HCT116 (cell line): Measurements from ENCODE around the gene GTF3C4. TPM values are rescaled to one million over a fixed set of nuclear protein-coding genes. Genes with fewer than 3 reads are reported as not detected.

Experiments
- ATAC-seq: fragments of 200-7000 bp; cut with Tn5 transposase; 2 replicates; pipeline ENCODE4 v1.9.1; 2020; ENCODE audit warnings: mild to moderate bottlenecking, moderate library complexity
- BruUV-seq: library from RNA; stranded (reverse); fragments of 400-500 nt; replicated peaks from 2 replicates; lab custom pipeline; 2021; lab: Mats Ljungman, UMichigan
- CTCF ChIA-PET: fragments of 300-600 bp; sonication (Branson Sonifier 250); formaldehyde crosslinking; loops from one replicate; lab custom pipeline; 2021; ENCODE audit warnings: antibody characterized with exemption; lab: Charles Lee
- POLR2A ChIA-PET: fragments of 300-600, 350-600 bp; sonication (Branson Sonifier 250); formaldehyde crosslinking; loops from one replicate; lab custom pipeline; 2021; ENCODE audit warnings: antibody characterized with exemption; lab: Charles Lee
- RAD21 ChIA-PET, 2 experiments: fragments of 300-600 bp; sonication (Branson Sonifier 250); formaldehyde crosslinking; loops; one replicate each; lab custom pipeline; 2023; ENCODE audit warnings: low total read pairs in 2 of 2; ENCODE audit not compliant: uncharacterized antibody in 2 of 2, unreplicated experiment in 2 of 2, low non-redundant PET in 1 of 2; lab: Charles Lee
- DNase-seq: peaks from one replicate; pipeline ENCODE4 v3.0.0-alpha.2; 2010; ENCODE audit warnings: low read depth, low spot score
- H2AFZ ChIP-seq: fragments of 200-600 bp; shearing (Covaris generic), sonication (generic); 2 replicates; pipeline ENCODE4 v1.6.1; 2017; ENCODE audit warnings: low read depth, mixed run types, mixed read lengths, antibody characterized with exemption, low read length; ENCODE audit not compliant: poor library complexity, severe bottlenecking
- H3K27ac ChIP-seq: 2 replicates; pipeline ENCODE4 v1.5.1; 2012; ENCODE audit warnings: low read depth, low read length
- H3K27me3 ChIP-seq: fragments of 200-600 bp; sonication (generic); 2 replicates; pipeline ENCODE4 v1.6.1; 2016; ENCODE audit warnings: mixed run types, low read length, mixed read lengths; ENCODE audit not compliant: insufficient read depth
- H3K36me3 ChIP-seq, 2 experiments: fragments of 200-500 bp in 1 of 2; fragments of 200-600 bp in 1 of 2; sonication (Bioruptor generic) in 1 of 2; sonication (generic) in 1 of 2; 2 replicates each; pipeline versions ENCODE4 v1.5.1 to v1.6.1; 2014 to 2016; ENCODE audit warnings: low read length in 2 of 2, inconsistent platforms in 1 of 2, mixed read lengths in 1 of 2, mixed run types in 1 of 2; ENCODE audit not compliant: insufficient read depth in 2 of 2, control insufficient read depth in 1 of 2
- H3K4me1 ChIP-seq, 2 experiments: fragments of 200-600 bp in 1 of 2; sonication (generic) in 1 of 2; 2 replicates each; pipeline versions ENCODE4 v1.5.1 to v1.6.1; 2012 to 2017; ENCODE audit warnings: low read length in 2 of 2, inconsistent platforms in 1 of 2, mild to moderate bottlenecking in 1 of 2, mixed read lengths in 1 of 2, mixed run types in 1 of 2, moderate library complexity in 1 of 2; ENCODE audit not compliant: insufficient read depth in 2 of 2, control insufficient read depth in 1 of 2
- H3K4me2 ChIP-seq: fragments of 200-600 bp; sonication (generic); 2 replicates; pipeline ENCODE4 v1.6.1; 2017; ENCODE audit warnings: mixed run types, low read length, mixed read lengths
- H3K4me3 ChIP-seq, 2 experiments: fragments of 200-600 bp in 1 of 2; sonication (generic) in 1 of 2; replicated peaks in 1 of 2; 2 replicates each; pipeline ENCODE4 v1.5.1; 2011 to 2016; ENCODE audit warnings: low read length in 2 of 2, control low read depth in 1 of 2, low read depth in 1 of 2, mild to moderate bottlenecking in 1 of 2, mixed read lengths in 1 of 2, mixed run types in 1 of 2
- H3K79me2 ChIP-seq: fragments of 200-600 bp; sonication (generic); 2 replicates; pipeline ENCODE4 v1.6.1; 2017; ENCODE audit warnings: mild to moderate bottlenecking, mixed run types, low read length, moderate library complexity, mixed read lengths; ENCODE audit not compliant: insufficient read depth
- H3K9ac ChIP-seq: fragments of 200-600 bp; sonication (generic); 2 replicates; pipeline ENCODE4 v1.6.1; 2016; ENCODE audit warnings: low read length, mixed read lengths
- H3K9me2 ChIP-seq: fragments of 200-600 bp; sonication (generic), shearing (Covaris generic); 2 replicates; pipeline ENCODE4 v1.6.1; 2017; ENCODE audit warnings: mixed run types, mild to moderate bottlenecking, moderate library complexity; ENCODE audit not compliant: insufficient read depth
- H3K9me3 ChIP-seq, 2 experiments: fragments of 200-500 bp in 1 of 2; fragments of 200-600 bp in 1 of 2; sonication (Bioruptor generic) in 1 of 2; sonication (generic) in 1 of 2; 2 replicates each; pipeline ENCODE4 v1.6.1; 2014 to 2017; ENCODE audit warnings: low read length in 2 of 2, mixed read lengths in 2 of 2, inconsistent platforms in 1 of 2, low read depth in 1 of 2, mild to moderate bottlenecking in 1 of 2, mixed run types in 1 of 2, moderate library complexity in 1 of 2; ENCODE audit not compliant: control insufficient read depth in 1 of 2, insufficient read depth in 1 of 2
- H4K20me1 ChIP-seq: fragments of 200-600 bp; sonication (generic), shearing (Covaris generic); 2 replicates; pipeline ENCODE4 v1.6.1; 2017; ENCODE audit warnings: mixed run types, mild to moderate bottlenecking, moderate library complexity; ENCODE audit not compliant: insufficient read depth
- CBX3 ChIP-seq: IDR thresholded peaks from 2 replicates; pipeline ENCODE4 v1.6.1; 2012; ENCODE audit warnings: low read depth
- EZH2phosphoT487 ChIP-seq: fragments of 200-600 bp; IDR thresholded peaks from 2 replicates; pipeline ENCODE4 v1.6.1; 2018; ENCODE audit warnings: antibody characterized with exemption, borderline replicate concordance
- REST ChIP-seq: IDR thresholded peaks from 2 replicates; pipeline ENCODE4 v1.6.1; 2012; ENCODE audit warnings: low read depth
- YY1 ChIP-seq: IDR thresholded peaks from 2 replicates; pipeline ENCODE4 v1.6.1; 2011; ENCODE audit warnings: low read length, low read depth, moderate library complexity, mild to moderate bottlenecking; ENCODE audit not compliant: insufficient replicate concordance; ENCODE audit errors: extremely low read depth
- ZNF274 ChIP-seq: fragments of 200-500 bp; sonication (Bioruptor generic); IDR thresholded peaks from 2 replicates; pipeline ENCODE4 v1.6.1; 2014; ENCODE audit warnings: mild to moderate bottlenecking, low read depth, low read length, inconsistent platforms
- intact Hi-C: fragments of 100-400 bp; cut with micrococcal nuclease; formaldehyde crosslinking; loops from 2 replicates; pipeline ENCODE4 v1.10.0; 2022
- total RNA-seq: library from RNA; stranded (reverse); gene quantifications from one replicate; pipeline ENCODE4 v1.2.1, GENCODE V29; 2021; ENCODE audit not compliant: unreplicated experiment
- TF ChIP-seq, protein P1 (sequence below): IDR thresholded peaks from 2 replicates; pipeline ENCODE4 v1.6.1; 2012
- TF ChIP-seq, protein P2 (sequence below), 3 experiments: fragments of 200-600 bp in 1 of 3; sonication (generic) in 1 of 3; IDR thresholded peaks in 2 of 3; conservative IDR thresholded peaks in 1 of 3; 2 replicates each; pipeline ENCODE4 v1.5.1; 2012 to 2017; ENCODE audit warnings: low read depth in 2 of 3, low read length in 2 of 3, antibody characterized with exemption in 1 of 3, borderline replicate concordance in 1 of 3, control low read depth in 1 of 3, mild to moderate bottlenecking in 1 of 3, mixed read lengths in 1 of 3, mixed run types in 1 of 3, moderate library complexity in 1 of 3; ENCODE audit not compliant: insufficient read depth in 1 of 3

The GTF3C4 gene
- total RNA-seq, 1 experiment from 2014 or later, result 26.4 TPM

- Histone ChIP-seq H3K9me2 (no peaks in the 10 kb centered on the region), H3K27me3 (no peaks in the 10 kb centered on the region), H3K27ac (no peak overlapping the region), H3K4me1 (no peaks in the 10 kb centered on the region), H3K4me3 (no peak overlapping the region), H3K9me3 (no peaks in the 10 kb centered on the region; a peak in 1 of 4 replicates), H3K4me2 (no peak overlapping the region), H4K20me1 (peaks cover 3% of the 10 kb centered on the region), H2AFZ (no peak overlapping the region), H3K36me3 (peaks cover 45 to 63% of the 10 kb centered on the region in 2 experiments; a peak in 3 of 4 replicates), H3K9ac (no peak overlapping the region), H3K79me2 (peaks cover 36% of the 10 kb centered on the region)
- intact Hi-C loops, result no loop called here
- CTCF ChIA-PET, result no interaction called here
- TF ChIP-seq REST (no peak), EZH2phosphoT487 (no peak), ZNF274 (no peak), CBX3 (no peak)
- TF ChIP-seq, protein P1, sequence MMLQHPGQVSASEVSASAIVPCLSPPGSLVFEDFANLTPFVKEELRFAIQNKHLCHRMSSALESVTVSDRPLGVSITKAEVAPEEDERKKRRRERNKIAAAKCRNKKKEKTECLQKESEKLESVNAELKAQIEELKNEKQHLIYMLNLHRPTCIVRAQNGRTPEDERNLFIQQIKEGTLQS, result no peak
- RAD21 ChIA-PET, result no interaction called here
- no peak for DNase-seq
- BruUV-seq, result no TSS peak
- no peak for ATAC-seq
- POLR2A ChIA-PET, result no interaction called here
These were observed 20.4 kb downstream of the GTF3C4 start for GRCh38 chr9:132690696-132691095.

DNA sequence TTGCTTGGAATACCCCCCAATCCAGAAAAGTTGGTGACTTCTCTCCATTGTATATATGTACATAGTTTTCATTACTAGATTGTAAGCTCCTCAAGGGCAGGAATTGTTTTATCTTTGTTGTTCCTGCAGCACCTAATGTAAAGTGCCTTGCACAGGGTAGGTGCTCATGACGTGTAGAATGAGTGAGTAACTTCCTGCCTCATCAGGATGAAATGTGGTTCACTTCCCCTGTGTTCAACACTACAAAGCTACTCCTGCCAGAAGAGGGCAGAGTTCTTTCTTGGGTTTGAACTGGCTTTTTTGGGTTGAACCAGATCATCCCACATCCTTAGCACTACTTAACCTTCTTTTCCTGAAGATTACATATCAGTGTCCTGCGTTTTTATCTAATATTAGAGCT lies 23.9 kb downstream of the GTF3C4 start:
- Histone ChIP-seq H3K9me2 (no peaks in the 10 kb centered on the region), H3K27me3 (no peaks in the 10 kb centered on the region), H3K4me3 (no peak overlapping the region), H3K9me3 (peaks cover 10 to 21% of the 10 kb centered on the region in 2 experiments; a peak in 3 of 4 replicates), H3K79me2 (peaks cover 5% of the 10 kb centered on the region; the same call in 1 of the 2 replicates)
- no peak for ATAC-seq
- DNase-seq, result no peak
- intact Hi-C loops, result no loop called here
- no peak for TF ChIP-seq YY1
- TF ChIP-seq, protein P2, sequence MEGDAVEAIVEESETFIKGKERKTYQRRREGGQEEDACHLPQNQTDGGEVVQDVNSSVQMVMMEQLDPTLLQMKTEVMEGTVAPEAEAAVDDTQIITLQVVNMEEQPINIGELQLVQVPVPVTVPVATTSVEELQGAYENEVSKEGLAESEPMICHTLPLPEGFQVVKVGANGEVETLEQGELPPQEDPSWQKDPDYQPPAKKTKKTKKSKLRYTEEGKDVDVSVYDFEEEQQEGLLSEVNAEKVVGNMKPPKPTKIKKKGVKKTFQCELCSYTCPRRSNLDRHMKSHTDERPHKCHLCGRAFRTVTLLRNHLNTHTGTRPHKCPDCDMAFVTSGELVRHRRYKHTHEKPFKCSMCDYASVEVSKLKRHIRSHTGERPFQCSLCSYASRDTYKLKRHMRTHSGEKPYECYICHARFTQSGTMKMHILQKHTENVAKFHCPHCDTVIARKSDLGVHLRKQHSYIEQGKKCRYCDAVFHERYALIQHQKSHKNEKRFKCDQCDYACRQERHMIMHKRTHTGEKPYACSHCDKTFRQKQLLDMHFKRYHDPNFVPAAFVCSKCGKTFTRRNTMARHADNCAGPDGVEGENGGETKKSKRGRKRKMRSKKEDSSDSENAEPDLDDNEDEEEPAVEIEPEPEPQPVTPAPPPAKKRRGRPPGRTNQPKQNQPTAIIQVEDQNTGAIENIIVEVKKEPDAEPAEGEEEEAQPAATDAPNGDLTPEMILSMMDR (IDR thresholded peaks at IDR 0.05 in 2 of 3, conservative IDR thresholded peaks at IDR 0.05 in 1 of 3; ENCODE audit: borderline replicate concordance in 1 of 3, insufficient read depth in 1 of 3, low read depth in 2 of 3, low read length in 2 of 3), result peak in 2 of 3 experiments; percentile 24 to 33; a peak in 3 of 6 replicates
- TF ChIP-seq, all 23 proteins: peak for 1
- CTCF ChIA-PET, result no interaction called here
- H3K9ac ChIP-seq, result no peak overlapping the region
- no TSS peak for BruUV-seq
- no peak overlapping the region for H3K4me2 ChIP-seq
- RAD21 ChIA-PET, result no interaction called here
- no peaks in the 10 kb centered on the region for H3K4me1 ChIP-seq
- H4K20me1 ChIP-seq, result no peaks in the 10 kb centered on the region
- H3K36me3 ChIP-seq, result peaks cover 18 to 32% of the 10 kb centered on the region in 2 experiments; a peak in 3 of 4 replicates
- H3K27ac ChIP-seq, result no peak overlapping the region
- H2AFZ ChIP-seq, result no peak overlapping the region
- POLR2A ChIA-PET, result no interaction called here
